Stimulated activated naive CD4-positive, alpha-beta T cell treated with Interleukin-2 at 50 U/mL for 16 hours (primary cell): ENCODE results near the gene SORCS2.

Source experiments
- DNase-seq: peaks from one replicate; lab custom pipeline; 2025; lab: John Stamatoyannopoulos, UW

SORCS2 gene

GRCh38 chr4:7192252-7193029 is at the start of gene SORCS2:
Gene SORCS2, plus strand, starts transcription at chr4:7192538.
- peak; percentile 5 for DNase-seq

DNA sequence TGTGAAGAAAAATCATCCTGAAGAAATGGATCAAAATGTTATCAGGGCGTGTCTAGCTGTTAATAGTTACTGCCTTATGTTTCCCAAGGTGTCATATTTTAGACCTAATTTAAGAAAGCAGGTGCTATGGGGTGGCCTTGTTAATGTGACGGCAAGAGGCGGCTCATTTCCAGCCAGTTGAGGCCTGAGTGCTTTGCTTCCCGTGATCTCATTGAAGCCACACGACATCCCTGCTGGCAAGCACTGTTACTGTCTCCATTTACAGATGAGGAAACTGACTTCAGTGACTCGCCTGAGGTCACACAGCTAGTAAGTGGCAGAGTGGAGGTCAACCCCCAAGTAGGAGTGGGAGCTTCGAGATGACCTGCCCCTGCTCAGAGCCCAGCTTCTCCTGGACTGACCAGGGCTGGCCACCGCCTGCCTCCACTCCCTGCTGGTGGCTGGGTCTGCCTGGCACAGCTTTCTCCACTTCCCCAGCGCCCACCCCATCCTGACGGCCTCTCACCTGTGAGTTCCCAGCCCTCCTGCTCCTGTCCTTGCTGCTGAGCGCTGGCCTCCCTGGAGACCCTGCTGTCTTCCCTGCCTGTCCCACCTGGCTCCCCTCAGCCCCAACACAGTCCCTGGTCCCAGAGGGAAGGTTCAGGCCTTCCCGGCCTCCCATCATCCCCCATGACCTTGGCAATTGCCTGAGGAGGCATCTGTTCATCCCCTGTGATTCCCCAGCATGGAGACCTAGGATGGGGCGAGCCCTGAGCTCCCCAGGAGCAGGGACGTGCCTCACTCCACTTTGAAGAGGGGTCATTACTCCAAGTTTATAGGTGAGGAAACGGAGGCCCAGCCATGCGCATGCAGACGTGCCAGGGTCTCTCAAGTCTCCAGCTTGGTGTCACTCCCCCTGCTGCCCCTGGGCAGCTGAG is 47.7 kb upstream of the SORCS2 start:
- no peak for DNase-seq

DNA sequence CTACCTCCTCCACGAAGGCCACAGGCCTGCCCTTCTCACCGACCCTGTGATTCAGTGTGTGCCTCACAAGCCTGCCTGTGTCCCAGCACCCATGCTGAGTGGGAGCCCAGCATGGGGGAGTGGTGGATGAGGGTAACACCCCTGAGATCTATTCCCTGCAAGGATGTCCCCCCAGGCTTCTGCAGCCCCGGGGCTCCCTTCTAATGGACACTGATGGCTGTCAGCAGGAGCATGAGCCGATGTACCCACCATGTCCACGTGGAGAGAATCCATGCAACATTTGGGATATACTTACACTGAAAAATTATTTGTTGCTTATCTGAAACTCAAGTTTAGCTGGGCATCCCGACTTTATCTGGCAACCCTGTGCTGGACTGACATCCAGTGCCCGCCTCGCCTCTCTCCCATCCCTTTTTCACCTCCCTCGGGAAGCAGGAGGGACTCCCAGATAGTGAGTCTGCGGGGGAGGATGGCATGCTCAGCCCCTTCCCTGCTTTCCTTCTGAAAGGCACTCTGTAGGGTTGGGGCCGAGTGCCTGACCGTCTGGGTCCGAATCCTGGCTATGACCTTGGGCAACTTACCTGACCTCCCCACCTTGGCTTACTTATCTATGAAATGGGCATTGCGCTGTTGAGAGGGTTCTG is 46.9 kb upstream of the SORCS2 start:
- no peak for DNase-seq

DNA sequence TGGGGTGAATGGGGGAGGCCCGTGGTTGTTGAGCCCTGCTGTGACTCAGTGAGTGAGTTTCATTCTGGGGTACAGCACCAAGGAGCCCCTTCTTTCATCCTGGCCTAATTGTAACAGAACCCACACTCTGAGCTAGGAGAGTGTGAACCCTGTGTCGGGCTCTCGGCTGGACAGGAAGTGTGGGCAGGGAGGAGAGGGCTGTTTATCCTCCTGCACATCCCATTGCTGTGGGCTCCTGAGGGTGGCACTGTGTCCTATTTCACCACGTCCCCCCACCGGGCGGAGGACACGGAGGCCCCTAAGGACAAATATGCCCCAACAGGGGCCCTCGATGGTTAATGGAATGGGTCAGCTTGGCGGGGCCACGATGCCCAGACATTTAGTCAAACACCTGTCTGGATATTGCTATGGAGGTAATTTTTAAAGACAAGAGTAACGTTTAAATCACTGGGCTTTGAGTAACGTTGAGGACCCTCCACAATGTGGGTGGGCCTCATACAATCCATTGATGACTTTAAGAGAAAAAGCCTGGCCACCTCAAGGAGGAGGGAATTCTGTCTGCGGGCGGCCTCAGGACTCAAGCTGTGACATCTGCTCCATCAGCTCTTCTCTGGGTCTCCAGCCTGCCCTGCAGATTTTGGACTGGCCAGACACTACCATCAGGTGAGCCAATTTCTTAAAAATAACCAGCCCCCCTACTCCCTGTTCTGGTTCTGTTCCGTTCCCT is 46.1 kb upstream of the SORCS2 start:
- DNase-seq, result no peak

- no peak for DNase-seq
Observed at GRCh38 chr4:7146786-7147115, 45.6 kb upstream of the SORCS2 start.

DNA sequence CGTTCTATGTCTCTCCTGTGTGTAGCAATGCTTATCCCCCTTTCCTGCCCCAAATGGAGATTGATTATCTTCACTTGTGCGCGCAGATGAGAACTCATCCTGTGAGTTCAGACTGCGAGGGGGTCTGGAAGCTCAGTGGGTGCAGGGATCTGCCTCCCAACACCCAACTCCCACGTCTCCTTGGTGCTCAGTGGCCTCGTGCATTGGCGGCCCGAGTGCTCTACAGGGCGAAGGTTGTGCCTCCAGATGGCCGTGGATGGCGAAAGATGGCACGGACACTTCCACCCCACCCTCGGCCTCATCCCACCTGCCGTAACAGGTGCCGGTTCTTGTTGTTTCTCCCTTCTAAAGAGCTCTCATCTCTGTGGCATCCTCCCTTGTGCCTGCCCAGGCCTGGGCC is 45.1 kb upstream of the SORCS2 start:
- no peak for DNase-seq

DNA sequence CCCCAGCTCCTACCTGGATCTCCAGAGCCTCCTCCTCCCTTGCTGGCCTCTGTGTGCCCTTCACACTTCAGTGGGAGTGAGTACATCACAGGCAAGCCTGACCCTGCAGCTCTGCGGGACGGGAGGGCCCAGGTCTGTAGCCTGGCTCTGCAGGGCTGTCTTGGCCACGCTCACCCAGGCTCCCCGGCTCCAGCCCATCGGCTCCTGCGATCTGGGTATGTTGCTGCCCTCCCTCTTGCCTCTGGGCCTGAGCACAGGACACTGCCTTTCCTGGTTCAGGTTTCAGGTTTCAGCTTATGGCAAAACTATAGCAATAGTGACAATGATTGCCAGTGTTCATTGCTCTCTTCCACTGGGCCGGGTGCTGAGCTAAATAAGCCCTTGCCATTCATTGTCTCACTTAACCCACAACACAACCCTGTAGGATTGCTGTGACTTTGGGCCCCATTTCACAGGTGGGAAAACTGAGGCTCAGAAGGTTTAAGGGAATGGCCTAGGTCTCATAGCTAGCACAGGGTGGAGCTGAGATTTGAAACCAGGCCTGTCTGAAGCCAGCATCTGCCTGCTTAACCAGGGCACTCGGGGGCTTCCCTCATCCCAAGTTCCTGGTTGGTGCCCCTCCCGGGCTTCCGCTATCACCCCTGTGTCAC is 44.6 kb upstream of the SORCS2 start:
- no peak for DNase-seq

DNA sequence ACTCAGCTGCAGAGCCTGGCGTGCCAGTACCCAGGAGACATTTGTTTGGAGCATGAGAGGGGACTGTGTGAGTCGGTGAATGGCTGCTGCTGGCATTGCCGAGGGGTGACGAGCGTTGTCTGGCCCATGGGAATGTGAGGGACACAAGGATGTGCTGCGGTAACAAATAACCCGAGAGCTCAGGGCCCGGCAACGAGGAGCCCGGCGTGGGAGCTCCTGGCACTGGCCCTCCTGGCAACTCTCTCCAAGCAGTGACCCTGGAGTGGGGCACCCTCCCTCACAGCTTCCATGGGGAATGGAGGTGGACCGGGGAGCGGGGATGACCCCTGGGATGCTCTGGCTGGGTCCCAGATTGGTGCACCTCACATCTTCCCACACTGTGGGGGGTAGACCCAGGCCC is 44.0 kb upstream of the SORCS2 start:
- no peak for DNase-seq

DNA sequence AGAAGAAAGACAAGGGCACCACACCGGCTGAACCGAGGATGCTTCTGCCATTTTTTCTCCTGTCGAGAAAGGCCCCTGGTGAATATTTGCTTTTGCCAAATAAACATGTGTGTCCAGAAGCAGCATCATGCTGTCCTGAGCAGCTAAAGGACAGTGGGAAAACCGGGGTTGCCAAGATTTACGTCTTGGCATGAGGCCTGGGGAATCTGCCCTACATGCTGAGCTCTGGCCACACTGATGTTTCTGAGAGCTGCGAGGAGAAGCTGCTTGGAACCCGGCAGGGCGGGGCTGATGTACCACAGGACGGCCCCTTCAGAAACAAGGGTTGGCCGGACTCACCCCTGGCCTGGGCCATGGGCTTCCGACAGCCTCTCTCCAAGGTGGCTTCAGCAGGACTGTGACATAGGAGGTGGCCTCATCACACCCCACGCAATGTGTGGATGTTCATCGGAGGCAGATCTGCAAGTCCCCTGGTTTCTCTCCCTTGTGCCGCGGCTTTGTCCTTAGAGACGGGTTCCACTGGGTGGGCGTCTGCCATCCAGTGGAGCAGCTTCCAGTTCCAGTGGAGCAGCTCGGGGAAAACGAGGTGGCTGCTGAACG is 42.2 kb upstream of the SORCS2 start:
- DNase-seq, result no peak

DNA sequence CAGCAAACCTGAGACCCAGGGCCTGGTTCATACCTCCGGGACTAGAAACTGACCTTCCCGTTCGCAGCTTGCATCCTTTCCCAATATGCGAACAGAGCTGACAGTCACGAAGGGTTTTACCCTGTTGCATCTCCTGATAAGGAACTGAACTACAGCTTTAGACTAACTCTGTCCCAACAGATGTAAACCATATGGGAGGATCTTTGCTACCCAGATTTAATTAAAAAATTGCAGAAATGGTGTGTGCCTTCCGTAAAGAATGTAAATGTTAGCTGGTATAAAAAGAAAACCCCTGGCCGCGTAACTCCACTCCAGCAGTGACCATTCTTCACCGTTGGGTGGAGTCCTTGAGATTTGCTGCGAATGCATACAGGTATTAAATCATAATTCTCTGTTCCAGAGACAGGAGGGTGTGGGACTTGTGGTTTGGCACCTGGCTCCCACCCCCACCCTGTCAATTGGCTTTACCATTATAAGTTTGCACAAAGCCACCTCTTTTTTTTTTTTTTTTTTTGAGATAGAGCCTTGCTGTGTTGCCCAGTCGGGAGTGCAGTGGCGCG is 40.6 kb upstream of the SORCS2 start:
- DNase-seq, result no peak

DNA sequence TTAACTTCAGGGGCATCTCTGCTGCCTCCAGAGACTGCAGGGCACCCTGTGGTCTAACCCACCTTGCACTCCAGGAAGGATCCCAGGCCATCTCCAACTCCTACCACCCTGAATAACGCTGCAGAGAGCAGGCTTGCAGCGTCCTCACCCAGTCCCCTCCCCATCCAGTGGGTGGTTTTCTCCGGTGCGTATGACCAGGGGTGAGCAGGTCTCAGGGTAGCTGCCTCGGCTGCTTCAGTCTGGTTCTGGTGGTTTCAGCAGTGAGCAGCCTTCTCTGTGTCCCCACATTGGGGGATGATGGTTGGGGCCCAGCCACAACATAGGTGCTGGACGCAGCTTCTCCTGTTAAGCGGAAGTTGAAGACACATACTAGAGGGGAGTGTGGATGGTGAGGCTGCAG is 38.6 kb upstream of the SORCS2 start:
- DNase-seq, result no peak

DNA sequence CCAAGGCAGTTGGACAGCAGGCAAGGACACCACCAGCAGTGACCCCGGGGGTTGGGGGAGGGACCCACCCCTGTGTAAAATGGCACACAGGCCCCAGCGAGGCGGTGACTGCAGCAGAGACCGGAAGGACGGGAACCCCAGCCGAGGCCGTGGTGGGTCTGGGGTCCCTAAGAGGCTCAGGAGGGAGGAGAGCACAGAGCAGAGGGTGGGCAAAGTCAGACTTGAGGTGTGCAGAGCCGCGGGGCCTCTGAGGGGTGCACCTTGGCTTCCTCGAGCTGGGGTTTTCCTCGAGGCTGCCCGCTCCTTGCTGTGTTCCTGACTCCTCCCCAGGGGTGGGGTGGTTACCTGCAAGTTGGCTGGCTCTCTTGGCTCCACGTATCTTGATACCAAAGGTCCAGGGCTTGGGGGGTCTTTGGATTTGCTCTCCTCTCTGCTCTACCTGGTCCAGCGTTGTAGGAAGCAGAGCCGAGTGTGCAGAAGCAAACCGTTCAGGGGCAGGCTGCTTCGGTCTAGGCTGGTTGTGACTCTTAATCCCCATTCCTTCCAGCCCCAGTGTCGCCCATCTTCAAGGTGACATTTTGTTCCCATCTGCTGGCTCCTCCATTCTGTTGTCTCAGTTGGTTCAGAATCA is 37.9 kb upstream of the SORCS2 start:
- no peak for DNase-seq

DNA sequence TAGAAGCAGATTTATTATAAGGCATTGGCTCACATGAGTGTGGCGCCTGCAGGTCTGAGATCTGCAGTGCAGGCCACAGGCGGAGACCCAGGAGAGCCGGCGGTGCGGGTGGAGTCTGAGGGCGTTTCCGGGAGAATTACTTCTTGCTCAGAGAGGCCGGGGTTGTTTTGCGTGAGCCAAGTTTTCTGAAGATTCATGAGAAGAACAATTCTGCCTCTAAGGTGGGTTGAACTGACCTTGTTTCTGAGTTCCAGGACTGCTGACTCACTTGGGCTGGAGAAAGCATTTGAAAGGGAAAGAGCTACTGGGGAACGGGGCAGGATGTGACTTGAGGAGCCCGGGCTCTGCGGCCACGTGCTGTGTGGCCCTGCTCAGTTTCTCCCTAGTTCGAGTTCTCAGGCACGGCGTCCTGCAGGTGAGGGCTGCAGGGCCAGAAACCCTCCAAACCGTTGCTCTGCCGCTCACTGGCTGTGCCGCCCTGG is 36.7 kb upstream of the SORCS2 start:
- DNase-seq, result no peak

DNA sequence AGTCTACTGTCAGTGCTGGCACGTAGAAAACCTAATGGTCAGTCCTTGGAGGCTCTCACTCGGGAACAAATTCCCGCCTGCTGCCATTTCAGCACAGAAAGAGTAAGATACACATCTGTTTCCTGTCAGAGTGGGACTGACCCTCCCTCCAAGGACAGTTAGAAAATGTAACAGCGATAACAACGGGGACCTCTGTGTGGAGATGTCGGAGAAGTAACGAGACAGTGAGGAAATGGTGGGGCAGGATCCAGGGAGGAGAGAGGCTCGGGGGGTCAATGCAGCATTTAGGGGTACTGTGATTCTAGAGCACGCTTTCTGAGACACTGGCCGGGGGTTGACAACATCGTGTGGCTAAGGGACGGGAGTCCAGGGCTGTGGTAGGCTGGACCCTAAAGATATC is 36.0 kb upstream of the SORCS2 start:
- DNase-seq, result no peak

GRCh38 chr4:7156761-7157488 is 35.4 kb upstream of the SORCS2 start:
- no peak for DNase-seq

DNA sequence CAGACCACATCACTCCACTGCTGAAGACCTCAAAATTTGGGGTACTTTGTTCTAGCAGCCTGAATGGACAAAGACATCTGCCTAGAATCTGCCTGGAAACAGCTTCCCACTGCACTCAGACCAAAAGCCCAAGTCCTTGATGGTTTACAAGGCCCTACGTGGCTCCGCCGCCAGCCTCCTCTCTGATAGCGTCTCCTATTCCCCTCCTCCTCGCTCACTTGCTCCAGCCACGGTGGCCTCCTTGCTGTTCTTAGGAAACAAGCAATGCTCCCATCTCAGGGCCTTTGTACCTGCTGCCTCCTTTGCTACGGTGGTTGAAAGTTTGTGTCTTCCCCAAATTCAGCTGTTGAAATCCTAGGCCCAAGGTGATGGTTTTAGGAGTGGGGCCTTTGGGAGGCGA is 34.7 kb upstream of the SORCS2 start:
- no peak for DNase-seq

DNA sequence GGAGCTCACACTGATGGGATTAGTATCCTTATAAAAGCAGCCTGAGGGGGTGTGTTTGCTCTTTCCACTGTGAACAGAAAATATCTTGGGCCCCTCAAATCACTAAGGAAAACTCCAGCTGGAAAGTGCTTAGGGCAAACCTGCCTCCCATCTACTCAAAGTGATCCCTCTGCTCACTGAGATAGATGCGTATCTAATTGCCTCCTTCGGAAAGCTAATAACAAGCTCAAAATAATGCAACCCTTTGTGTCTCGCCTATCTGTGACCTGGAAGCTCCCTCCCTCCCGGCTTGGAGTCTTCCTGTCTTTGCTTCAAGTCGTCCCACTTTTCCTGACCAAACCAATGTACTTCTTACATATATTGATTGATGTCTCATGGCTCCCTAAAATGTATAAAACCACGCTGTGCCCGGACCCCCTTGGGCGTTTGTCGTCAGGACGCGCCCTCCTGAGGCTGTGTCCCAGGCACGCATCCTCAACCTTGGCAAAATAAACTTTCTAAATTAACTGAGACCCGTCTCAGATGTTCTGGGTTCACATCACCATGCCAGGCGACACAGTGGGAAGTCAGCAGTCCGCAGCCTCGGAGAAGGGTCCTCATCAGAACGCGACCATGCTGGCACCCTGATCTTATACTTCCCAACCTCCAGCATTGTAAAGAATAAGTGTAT is 34.1 kb upstream of the SORCS2 start:
- no peak for DNase-seq

DNA sequence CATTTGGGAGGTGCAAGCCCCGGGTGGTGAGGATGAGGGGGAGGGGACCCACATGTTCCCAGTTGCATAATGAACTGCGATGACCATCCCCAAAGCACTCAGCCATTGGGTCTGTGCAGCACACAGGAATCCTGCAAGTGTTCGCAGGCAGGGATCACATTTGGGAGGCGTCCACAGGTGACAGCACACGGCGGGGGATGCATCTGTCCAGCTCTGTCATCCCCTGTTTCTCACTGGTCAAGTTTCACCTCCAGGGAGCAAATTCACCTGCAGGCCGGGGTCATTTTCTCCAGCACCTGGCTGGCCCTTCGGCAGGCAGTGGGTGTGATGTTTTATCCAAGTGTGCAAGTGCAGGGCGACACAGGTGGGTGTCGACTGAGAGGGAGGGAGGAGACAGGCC is 33.3 kb upstream of the SORCS2 start:
- DNase-seq, result no peak

GRCh38 chr4:7159923-7160322 is 32.4 kb upstream of the SORCS2 start:
- no peak for DNase-seq
